Activated CD4-positive, alpha-beta memory T cell treated with anti-CD3 and anti-CD28 coated beads for 36 hours (primary cell): ENCODE data around the gene RRBP1. TPM values are rescaled to one million over a fixed set of nuclear protein-coding genes. Genes with fewer than 3 reads are reported as not detected.

Source experiments
- CTCF ChIA-PET: fragments of 350-600 bp; sonication (Branson Sonifier 250); formaldehyde crosslinking; loops from one replicate; lab custom pipeline; 2021; ENCODE audit warnings: antibody characterized with exemption, inconsistent platforms; lab: Charles Lee
- POLR2A ChIA-PET: fragments of 350-600 bp; sonication (Branson Sonifier 250); formaldehyde crosslinking; loops from one replicate; lab custom pipeline; 2021; ENCODE audit warnings: antibody characterized with exemption; lab: Charles Lee
- DNase-seq: peaks from one replicate; pipeline ENCODE4 v3.0.0-alpha.2; 2020
- H3K27ac Mint-ChIP-seq: one replicate; pipeline ENCODE4 v1.8.0; 2021; ENCODE audit warnings: mixed read lengths
- H3K27me3 Mint-ChIP-seq: one replicate; pipeline ENCODE4 v1.8.0; 2021; ENCODE audit warnings: mixed read lengths
- H3K36me3 Mint-ChIP-seq: one replicate; pipeline ENCODE4 v1.8.0; 2021; ENCODE audit warnings: mixed read lengths
- H3K4me1 Mint-ChIP-seq: one replicate; pipeline ENCODE4 v1.8.0; 2021; ENCODE audit warnings: low read depth, mixed read lengths
- H3K4me3 Mint-ChIP-seq: one replicate; pipeline ENCODE4 v1.8.0; 2021; ENCODE audit warnings: mild to moderate bottlenecking, mixed read lengths
- H3K9me3 Mint-ChIP-seq: one replicate; pipeline ENCODE4 v1.8.0; 2021; ENCODE audit warnings: mixed read lengths
- intact Hi-C: fragments of 100-400 bp; cut with micrococcal nuclease; formaldehyde crosslinking; loops from one replicate; pipeline ENCODE4 v1.15.1; 2023
- total RNA-seq, 2 experiments: library from RNA; stranded (reverse); gene quantifications; one replicate each; pipeline ENCODE4 v1.2.3, GENCODE V29; 2021

RRBP1 gene
- total RNA-seq, 2 experiments from 2014 or later: 29.6 to 32.0 TPM

DNA sequence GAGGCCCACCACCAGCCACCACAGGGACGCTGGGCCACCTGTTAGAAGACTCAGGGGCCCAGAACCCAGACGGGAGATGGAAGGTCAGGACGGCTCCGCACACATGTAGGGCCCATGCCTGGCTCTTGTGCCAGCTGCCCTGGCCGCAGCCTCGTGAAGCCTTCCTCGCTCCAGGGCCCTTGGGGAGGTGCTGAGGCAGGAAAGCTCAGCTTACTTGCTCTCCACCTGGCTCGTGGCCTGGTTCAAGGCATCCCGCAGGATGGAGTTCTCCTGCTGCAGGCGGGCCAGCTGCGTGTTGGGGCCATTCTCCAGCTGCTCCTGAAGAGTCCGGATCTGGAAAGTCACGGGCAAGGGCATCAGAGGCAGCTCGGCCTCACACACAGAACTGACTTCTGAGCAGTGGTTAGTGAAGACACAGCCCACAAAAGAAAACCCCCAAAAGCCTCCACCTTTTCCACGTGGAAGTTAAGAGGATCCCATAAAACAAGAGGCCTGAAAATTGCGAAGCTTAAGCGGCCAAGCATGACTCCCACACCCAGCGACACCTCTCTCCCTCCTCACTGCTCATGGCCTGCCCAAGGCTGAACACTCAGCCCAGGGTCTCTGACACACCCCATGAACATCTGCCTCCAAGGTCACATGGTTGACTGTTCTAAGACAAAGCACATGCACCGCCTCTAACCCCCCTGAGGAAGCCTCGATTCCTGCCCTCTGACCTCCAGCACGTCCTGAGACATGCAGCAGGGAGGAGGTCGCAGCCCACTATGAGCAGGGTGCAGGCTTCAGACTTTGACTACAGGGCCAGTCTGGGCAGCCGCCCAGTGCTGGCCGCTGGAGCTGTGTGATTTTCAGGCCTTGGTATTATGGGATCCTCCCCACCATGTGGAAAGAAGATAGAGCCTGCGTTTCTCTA lies 46.5 kb downstream of the RRBP1 start:
- no peaks in the 10 kb centered on the region for H3K9me3 Mint-ChIP-seq
- DNase-seq: no peak
- H3K36me3 Mint-ChIP-seq: peaks cover 7% of the 10 kb centered on the region
- POLR2A ChIA-PET: no interaction called here
- H3K27me3 Mint-ChIP-seq: no peaks in the 10 kb centered on the region
- no peak overlapping the region for H3K4me3 Mint-ChIP-seq
- CTCF ChIA-PET: no interaction called here
- intact Hi-C loops: no loop called here
- no peak overlapping the region for H3K27ac Mint-ChIP-seq
- H3K4me1 Mint-ChIP-seq: no peaks in the 10 kb centered on the region

DNA sequence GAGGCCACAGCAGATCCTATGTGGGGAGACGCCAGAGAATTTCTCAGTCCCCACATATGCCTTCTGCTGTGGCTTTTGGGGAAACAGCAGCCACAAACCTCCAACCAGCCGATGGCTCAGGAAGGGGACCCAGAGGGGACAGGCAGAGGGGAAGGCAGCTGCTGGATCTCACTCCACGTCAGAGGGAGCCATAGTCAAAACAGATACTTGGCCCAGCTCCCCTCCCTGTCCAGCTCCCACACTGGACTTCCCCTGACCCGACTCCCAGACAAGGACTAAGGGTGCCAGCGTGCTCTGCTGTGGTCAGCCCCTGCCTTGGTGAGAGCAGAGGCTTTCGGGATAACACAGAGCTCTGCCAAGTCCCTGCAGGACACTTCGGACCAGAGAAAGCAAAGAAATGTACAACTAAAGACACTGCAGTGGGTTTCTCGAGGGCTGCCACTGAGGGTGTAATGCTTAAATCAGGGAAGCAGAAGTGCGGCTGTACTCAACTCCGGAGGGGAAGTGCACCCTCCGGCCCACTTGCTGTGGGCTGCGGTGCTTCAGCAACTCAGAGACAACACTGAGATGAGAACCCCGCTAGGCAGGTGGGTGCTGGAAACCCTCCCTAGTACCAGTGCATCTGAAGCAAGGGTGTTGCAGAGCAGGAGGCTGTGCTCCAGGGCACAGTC lies 47.2 kb downstream of the RRBP1 start:
- intact Hi-C loops: no loop called here
- ChIA-PET CTCF (interaction anchor here (0.6 kb wide), 1 partner anchor 57 kb away, joined by 3 read pairs; no protein-coding TSS in a partner anchor), POLR2A (no interaction called here)
- Mint-ChIP-seq H3K9me3 (no peaks in the 10 kb centered on the region), H3K27ac (no peak overlapping the region), H3K27me3 (no peaks in the 10 kb centered on the region), H3K36me3 (peaks cover 11% of the 10 kb centered on the region), H3K4me1 (no peaks in the 10 kb centered on the region), H3K4me3 (no peak overlapping the region)
- no peak for DNase-seq

DNA sequence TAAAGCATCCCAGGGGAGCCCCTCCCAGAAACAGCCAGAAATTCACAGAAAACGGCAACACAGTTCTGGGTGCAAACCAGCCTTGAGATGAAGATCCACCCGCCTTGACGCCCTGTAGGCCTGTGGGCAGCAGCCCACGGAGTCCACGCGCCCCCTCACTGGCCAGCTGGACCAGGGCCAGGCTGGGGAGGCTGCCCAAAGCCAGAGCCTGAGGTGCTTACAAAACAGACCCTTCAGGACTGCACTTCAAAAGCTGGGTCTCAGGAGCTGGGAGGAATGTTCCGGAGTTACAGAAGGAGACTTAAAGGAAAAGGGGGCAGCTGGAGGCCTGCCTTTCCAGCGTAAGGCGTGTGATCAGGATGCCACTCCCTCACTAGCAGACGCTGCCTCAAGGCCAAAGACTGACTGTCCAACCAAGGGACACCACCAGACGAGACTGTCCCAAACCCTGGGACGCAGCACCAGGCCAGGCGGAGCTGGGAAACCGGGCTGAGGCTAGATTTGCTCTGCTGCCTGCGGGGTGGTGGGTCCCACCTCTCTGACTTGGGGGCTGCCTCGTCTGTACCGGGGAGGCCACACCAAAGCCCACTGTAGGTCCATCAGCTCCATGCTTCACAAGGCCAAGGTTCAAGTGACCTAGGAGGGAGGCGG lies 48.1 kb downstream of the RRBP1 start:
- POLR2A ChIA-PET: no interaction called here

GRCh38 chr20:17633221-17633849 lies 48.7 kb downstream of the RRBP1 start:
- H3K36me3 Mint-ChIP-seq: peaks cover 11% of the 10 kb centered on the region
- CTCF ChIA-PET: no interaction called here
- POLR2A ChIA-PET: no interaction called here
- H3K9me3 Mint-ChIP-seq: no peaks in the 10 kb centered on the region
- intact Hi-C loops: no loop called here
- H3K4me1 Mint-ChIP-seq: no peaks in the 10 kb centered on the region
- H3K27me3 Mint-ChIP-seq: no peaks in the 10 kb centered on the region
- H3K27ac Mint-ChIP-seq: no peak overlapping the region
- H3K4me3 Mint-ChIP-seq: no peak overlapping the region
- DNase-seq: no peak

More for the DNA sequence above, 48.1 kb downstream of the RRBP1 start:
- Mint-ChIP-seq H3K4me1 (no peaks in the 10 kb centered on the region), H3K27ac (no peak overlapping the region), H3K36me3 (peaks cover 11% of the 10 kb centered on the region), H3K27me3 (no peaks in the 10 kb centered on the region), H3K9me3 (no peaks in the 10 kb centered on the region), H3K4me3 (no peak overlapping the region)
- intact Hi-C loops: no loop called here
- no peak for DNase-seq
- CTCF ChIA-PET: interaction anchor here (0.6 kb wide), 1 partner anchor 58 kb away, joined by 3 read pairs; no protein-coding TSS in a partner anchor

GRCh38 chr20:17631576-17632319 lies 50.3 kb downstream of the RRBP1 start:
- no peak overlapping the region for H3K27ac Mint-ChIP-seq
- peaks cover 11% of the 10 kb centered on the region for H3K36me3 Mint-ChIP-seq
- no peaks in the 10 kb centered on the region for H3K27me3 Mint-ChIP-seq
- no peaks in the 10 kb centered on the region for H3K9me3 Mint-ChIP-seq
- ChIA-PET CTCF (interaction anchor here (0.6 to 1.1 kb wide), 2 partner anchors 23 to 520 kb away, joined by 3 read pairs; no protein-coding TSS in a partner anchor), POLR2A (no interaction called here)
- H3K4me3 Mint-ChIP-seq: no peak overlapping the region
- H3K4me1 Mint-ChIP-seq: no peaks in the 10 kb centered on the region
- intact Hi-C loops: no loop called here
- DNase-seq: no peak

GRCh38 chr20:17630806-17631195 lies 51.2 kb downstream of the RRBP1 start:
- CTCF ChIA-PET: interaction anchor here (1.1 to 1.2 kb wide), 3 partner anchors 13 to 24 kb away, joined by 3 to 5 read pairs (median 3); no protein-coding TSS in a partner anchor
- Mint-ChIP-seq H3K4me3 (no peak overlapping the region), H3K27me3 (no peaks in the 10 kb centered on the region), H3K4me1 (no peaks in the 10 kb centered on the region), H3K27ac (no peak overlapping the region), H3K36me3 (peaks cover 14% of the 10 kb centered on the region), H3K9me3 (no peaks in the 10 kb centered on the region)
- intact Hi-C loops: no loop called here
- DNase-seq: no peak
- POLR2A ChIA-PET: no interaction called here

GRCh38 chr20:17630151-17630805 lies 51.8 kb downstream of the RRBP1 start:
- no peak for DNase-seq
- Mint-ChIP-seq H3K4me3 (no peak overlapping the region), H3K27me3 (no peaks in the 10 kb centered on the region), H3K36me3 (peaks cover 14% of the 10 kb centered on the region), H3K4me1 (no peaks in the 10 kb centered on the region), H3K27ac (no peak overlapping the region), H3K9me3 (no peaks in the 10 kb centered on the region)
- intact Hi-C loops: no loop called here
- ChIA-PET CTCF (interaction anchor here (1.1 to 1.2 kb wide), 2 partner anchors 12 to 20 kb away, joined by 3 to 5 read pairs; no protein-coding TSS in a partner anchor), POLR2A (no interaction called here)

DNA sequence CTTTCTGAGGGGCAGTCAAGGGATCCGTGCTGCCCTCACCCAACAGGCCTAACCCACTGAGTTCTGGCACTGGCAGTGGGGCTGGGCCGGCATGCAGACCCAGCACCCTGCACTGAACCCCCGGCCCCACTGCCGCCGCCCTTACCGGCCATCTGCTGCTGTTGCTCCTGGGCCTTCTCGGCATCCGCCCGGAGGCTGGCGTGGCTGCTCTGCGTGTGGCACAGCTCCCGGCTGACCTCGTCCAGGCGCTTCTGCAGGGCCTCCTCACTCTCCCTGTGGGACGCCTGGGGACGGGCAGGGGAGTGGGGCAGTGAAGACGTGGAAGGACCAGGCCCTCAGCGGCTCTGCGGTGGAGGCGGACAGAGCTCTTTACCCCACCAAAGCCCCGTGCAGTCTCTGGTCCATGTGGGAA lies 52.4 kb downstream of the RRBP1 start:
- Mint-ChIP-seq H3K27me3 (no peaks in the 10 kb centered on the region), H3K4me3 (no peak overlapping the region), H3K9me3 (no peaks in the 10 kb centered on the region), H3K27ac (no peak overlapping the region), H3K36me3 (peaks cover 14% of the 10 kb centered on the region), H3K4me1 (no peaks in the 10 kb centered on the region)
- intact Hi-C loops: no loop called here
- ChIA-PET CTCF (interaction anchor here (1.2 kb wide), 1 partner anchor 19 kb away, joined by 3 read pairs; no protein-coding TSS in a partner anchor), POLR2A (no interaction called here)
- no peak for DNase-seq

DNA sequence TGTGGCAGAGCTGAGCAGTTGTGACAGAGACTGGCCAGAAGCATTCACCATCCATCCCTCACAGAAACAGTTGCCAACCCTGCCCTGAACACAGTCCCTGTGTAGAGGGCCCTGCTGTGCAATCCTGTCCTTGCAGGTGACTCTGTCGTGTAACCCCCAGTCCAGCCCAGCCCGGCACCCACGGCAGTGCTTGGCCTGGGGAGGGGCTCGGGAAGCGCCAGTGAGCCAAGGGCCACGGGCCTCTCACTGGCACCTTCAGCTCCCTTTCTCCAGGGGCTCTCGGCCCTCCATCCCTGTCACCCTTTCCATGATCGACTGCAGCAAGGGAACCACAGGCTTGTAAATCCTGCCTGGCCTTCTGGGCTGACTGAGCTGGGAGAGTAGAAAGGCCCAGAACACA lies 53.0 kb downstream of the RRBP1 start:
- ChIA-PET POLR2A (no interaction called here), CTCF (interaction anchor here (0.7 kb wide), 1 partner anchor 62 kb away, joined by 4 read pairs; no protein-coding TSS in a partner anchor)
- H3K4me3 Mint-ChIP-seq: no peak overlapping the region
- H3K36me3 Mint-ChIP-seq: peaks cover 13% of the 10 kb centered on the region
- DNase-seq: no peak
- no peaks in the 10 kb centered on the region for H3K4me1 Mint-ChIP-seq
- no peak overlapping the region for H3K27ac Mint-ChIP-seq
- intact Hi-C loops: no loop called here
- H3K27me3 Mint-ChIP-seq: no peaks in the 10 kb centered on the region
- H3K9me3 Mint-ChIP-seq: no peaks in the 10 kb centered on the region

- H3K27ac Mint-ChIP-seq: no peak overlapping the region
Measured at GRCh38 chr20:17628101-17628841, 53.8 kb downstream of the RRBP1 start.

More at GRCh38 chr20:17628101-17628841, 53.8 kb downstream of the RRBP1 start:
- Mint-ChIP-seq H3K27me3 (no peaks in the 10 kb centered on the region), H3K4me1 (no peaks in the 10 kb centered on the region), H3K4me3 (no peak overlapping the region), H3K36me3 (peaks cover 8% of the 10 kb centered on the region), H3K9me3 (no peaks in the 10 kb centered on the region)
- intact Hi-C loops: no loop called here
- POLR2A ChIA-PET: no interaction called here
- no peak for DNase-seq
- CTCF ChIA-PET: interaction anchor here (0.7 to 0.8 kb wide), 2 partner anchors 61 to 194 kb away, joined by 3 to 4 read pairs; no protein-coding TSS in a partner anchor
